ENCODE measurements around the gene DHX29. TPM values are rescaled to one million over a fixed set of nuclear protein-coding genes. Genes with fewer than 3 reads are reported as not detected.

DHX29 gene
- total RNA-seq, 1 experiment from 2014 or later, result 30.3 TPM

DNA sequence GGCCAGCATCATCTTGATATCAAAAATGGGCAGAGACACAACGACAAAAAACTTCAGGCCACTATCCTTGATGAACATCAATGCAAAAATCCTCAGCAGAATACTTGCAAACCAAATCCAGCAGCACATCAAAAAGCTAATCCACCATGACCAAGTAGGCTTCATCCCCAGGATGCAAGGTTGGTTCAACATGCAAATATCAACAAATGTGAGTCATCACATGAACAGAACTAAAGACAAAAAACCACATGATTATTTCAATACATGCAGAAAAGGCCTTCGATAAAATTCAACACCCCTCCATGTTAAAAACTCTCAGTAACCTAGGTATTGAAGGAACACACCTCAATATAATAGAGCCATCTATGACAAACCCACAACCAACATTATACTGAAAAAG lies 8.8 kb upstream of the DHX29 start:
- Histone ChIP-seq H3K79me2 (ENCODE audit: insufficient read depth, low read length) (peaks cover 38% of the 10 kb centered on the region; the same call in 1 of the 2 replicates), H3K27me3 (ENCODE audit: insufficient read depth, low read length) (no peaks in the 10 kb centered on the region), H3T11ph (ENCODE audit: low read length) (no peak overlapping the region), H2BK15ac (ENCODE audit: low read depth, low read length) (no peak overlapping the region), H3K27ac (ENCODE audit: insufficient read length, low read depth, low read length) (no peak overlapping the region), H4K5ac (ENCODE audit: insufficient read length, low read depth, low read length) (no peak overlapping the region), H2BK12ac (ENCODE audit: insufficient read length, low read depth, low read length) (no peak overlapping the region), H4K91ac (ENCODE audit: insufficient read length, low read depth, low read length) (no peak overlapping the region), H3K4me2 (ENCODE audit: insufficient read depth, insufficient read length, low read length) (no peak overlapping the region), H3K9ac (ENCODE audit: extremely low read depth, insufficient read length, low read length) (no peak overlapping the region), H3K23me2 (ENCODE audit: insufficient read length, low read depth, low read length, poor library complexity, severe bottlenecking) (no peaks in the 10 kb centered on the region), H3K79me1 (ENCODE audit: insufficient read depth, low read depth, low read length, poor library complexity, severe bottlenecking) (no peaks in the 10 kb centered on the region), H3K18ac (ENCODE audit: insufficient read length, low read depth, low read length) (no peak overlapping the region), H2BK5ac (ENCODE audit: insufficient read length, low read length) (no peak overlapping the region), H2AK5ac (ENCODE audit: insufficient read length, low read length) (no peak overlapping the region), H3K56ac (ENCODE audit: insufficient read length, low read depth, low read length) (no peak overlapping the region), H3K9me3 (ENCODE audit: control insufficient read depth, low read depth, low read length) (no peaks in the 10 kb centered on the region), H3K23ac (ENCODE audit: insufficient read length, low read depth, low read length) (no peak overlapping the region), H3K4me1 (ENCODE audit: insufficient read depth, low read length) (no peaks in the 10 kb centered on the region; the same call in 1 of the 2 replicates), H4K20me1 (ENCODE audit: control insufficient read depth, insufficient read depth, insufficient read length) (no peaks in the 10 kb centered on the region), H3K4ac (ENCODE audit: low read depth, low read length) (no peak overlapping the region), H4K8ac (replicated peaks; ENCODE audit: insufficient read length, low read depth, low read length) (no peak overlapping the region), H3K14ac (ENCODE audit: insufficient read depth, low read length) (no peak overlapping the region), H2BK120ac (ENCODE audit: low read depth, low read length, poor library complexity, severe bottlenecking) (no peak overlapping the region), H2AFZ (ENCODE audit: low read length) (no peak overlapping the region), H2BK20ac (ENCODE audit: low read depth, low read length, poor library complexity, severe bottlenecking) (no peak overlapping the region)
- no peaks in the 10 kb centered on the region for H3K27me3 Mint-ChIP-seq (ENCODE audit: low read depth)
- H3K27ac Mint-ChIP-seq, result no peak overlapping the region
- no peak overlapping the region for H3K4me3 Mint-ChIP-seq
- H3K4me1 Mint-ChIP-seq, result peaks cover 7 to 15% of the 10 kb centered on the region in 2 experiments
- peaks cover 20 to 36% (median 27%) of the 10 kb centered on the region in 3 experiments for H3K36me3 Mint-ChIP-seq (ENCODE audit: insufficient read depth in 1 of 3, low read depth in 3 of 3)
- H3K9me3 Mint-ChIP-seq, result peaks cover 0 to 4% of the 10 kb centered on the region in 2 experiments; a peak in 1 of 5 replicates
- no CpG with 5 or more reads among the region's 2 CpGs for WGBS (ENCODE audit: extremely low coverage, insufficient read length, low lambda C conversion rate)
- TF ChIP-seq, protein P1, sequence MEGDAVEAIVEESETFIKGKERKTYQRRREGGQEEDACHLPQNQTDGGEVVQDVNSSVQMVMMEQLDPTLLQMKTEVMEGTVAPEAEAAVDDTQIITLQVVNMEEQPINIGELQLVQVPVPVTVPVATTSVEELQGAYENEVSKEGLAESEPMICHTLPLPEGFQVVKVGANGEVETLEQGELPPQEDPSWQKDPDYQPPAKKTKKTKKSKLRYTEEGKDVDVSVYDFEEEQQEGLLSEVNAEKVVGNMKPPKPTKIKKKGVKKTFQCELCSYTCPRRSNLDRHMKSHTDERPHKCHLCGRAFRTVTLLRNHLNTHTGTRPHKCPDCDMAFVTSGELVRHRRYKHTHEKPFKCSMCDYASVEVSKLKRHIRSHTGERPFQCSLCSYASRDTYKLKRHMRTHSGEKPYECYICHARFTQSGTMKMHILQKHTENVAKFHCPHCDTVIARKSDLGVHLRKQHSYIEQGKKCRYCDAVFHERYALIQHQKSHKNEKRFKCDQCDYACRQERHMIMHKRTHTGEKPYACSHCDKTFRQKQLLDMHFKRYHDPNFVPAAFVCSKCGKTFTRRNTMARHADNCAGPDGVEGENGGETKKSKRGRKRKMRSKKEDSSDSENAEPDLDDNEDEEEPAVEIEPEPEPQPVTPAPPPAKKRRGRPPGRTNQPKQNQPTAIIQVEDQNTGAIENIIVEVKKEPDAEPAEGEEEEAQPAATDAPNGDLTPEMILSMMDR (conservative IDR thresholded peaks at IDR 0.05), result no peak
- DNase-seq, result no peak

Data from H9 (cell line).